IPS DF 4.7 (cell line): ENCODE results near the gene THBS1.

ENCODE experiments used
- DNase-seq: peaks from one replicate; pipeline ENCODE4 v3.0.0-alpha.2; 2013; ENCODE audit warnings: low spot score; ENCODE audit errors: extremely low read depth

The THBS1 gene

DNA sequence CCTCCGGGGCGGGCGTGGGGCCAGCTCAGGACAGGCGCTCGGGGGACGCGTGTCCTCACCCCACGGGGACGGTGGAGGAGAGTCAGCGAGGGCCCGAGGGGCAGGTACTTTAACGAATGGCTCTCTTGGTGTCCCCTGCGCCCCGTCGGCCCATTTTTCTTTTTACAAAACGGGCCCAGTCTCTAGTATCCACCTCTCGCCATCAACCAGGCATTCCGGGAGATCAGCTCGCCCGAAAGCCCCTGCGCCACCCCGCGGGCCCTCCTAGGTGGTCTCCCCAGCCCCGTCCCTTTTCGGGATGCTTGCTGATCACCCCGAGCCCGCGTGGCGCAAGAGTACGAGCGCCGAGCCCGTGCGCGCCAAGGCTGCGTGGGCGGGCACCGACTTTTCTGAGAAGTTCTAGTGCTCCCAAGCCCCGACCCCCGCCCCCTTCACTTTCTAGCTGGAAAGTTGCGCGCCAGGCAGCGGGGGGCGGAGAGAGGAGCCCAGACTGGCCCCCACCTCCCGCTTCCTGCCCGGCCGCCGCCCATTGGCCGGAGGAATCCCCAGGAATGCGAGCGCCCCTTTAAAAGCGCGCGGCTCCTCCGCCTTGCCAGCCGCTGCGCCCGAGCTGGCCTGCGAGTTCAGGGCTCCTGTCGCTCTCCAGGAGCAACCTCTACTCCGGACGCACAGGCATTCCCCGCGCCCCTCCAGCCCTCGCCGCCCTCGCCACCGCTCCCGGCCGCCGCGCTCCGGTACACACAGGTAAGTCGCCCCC lies at the start of gene THBS1:
TSS of gene THBS1 (plus strand) at position 595 of the 757 bp plus-strand sequence. CDS start 779 bp downstream, outside the sequence.
- DNase-seq: no peak

- DNase-seq: no peak
These were observed 45.9 kb upstream of the THBS1 start for GRCh38 chr15:39534996-39535395.

- DNase-seq: no peak
These were observed 45.4 kb upstream of the THBS1 start for GRCh38 chr15:39535466-39535865.

- DNase-seq: no peak
These were observed 41.9 kb upstream of the THBS1 start for GRCh38 chr15:39538936-39539335.

- no peak for DNase-seq
These were observed 41.4 kb upstream of the THBS1 start for GRCh38 chr15:39539466-39539865.

GRCh38 chr15:39539973-39540558 lies 40.8 kb upstream of the THBS1 start:
- no peak for DNase-seq

- no peak for DNase-seq
These were observed 38.4 kb upstream of the THBS1 start for GRCh38 chr15:39542385-39543065.

DNA sequence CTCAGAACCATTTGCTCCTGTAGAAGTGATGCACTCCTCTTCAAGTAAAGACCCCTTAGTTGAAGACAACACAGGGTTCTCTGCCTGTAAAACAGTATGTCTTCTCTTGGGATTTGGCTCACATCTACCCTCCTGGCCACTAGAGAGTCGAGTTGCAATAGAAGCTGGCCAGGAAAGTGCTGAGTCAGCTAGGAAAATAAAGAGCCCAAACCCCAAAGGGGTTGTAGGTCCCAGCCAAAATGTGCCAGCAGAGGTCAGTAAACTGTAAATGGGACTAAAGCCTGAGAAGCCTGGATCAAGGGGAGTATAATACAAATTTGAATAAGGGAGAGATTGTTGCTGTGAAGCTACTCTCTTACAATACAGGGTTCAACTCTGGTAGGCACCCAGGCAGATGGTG lies 37.2 kb upstream of the THBS1 start:
- peak; percentile 49 for DNase-seq

DNA sequence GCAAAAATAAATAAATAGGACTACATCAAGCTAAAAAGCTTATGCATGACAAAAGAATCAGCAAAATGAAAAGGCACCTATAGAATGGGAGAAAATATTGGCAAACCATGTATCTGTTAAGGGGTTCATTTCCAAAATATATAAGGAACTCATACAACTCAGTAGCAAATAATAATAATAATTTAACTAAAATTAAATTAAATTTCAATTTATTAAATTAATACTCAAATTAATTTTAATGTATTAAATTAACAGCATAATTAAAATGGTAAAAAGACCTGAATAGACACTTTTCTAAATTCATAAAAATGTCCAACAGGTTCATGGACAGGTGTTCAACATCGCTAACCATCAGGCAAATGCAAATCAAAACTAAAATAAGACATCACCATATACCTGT lies 34.0 kb upstream of the THBS1 start:
- no peak for DNase-seq

GRCh38 chr15:39548561-39548960 lies 32.3 kb upstream of the THBS1 start:
- DNase-seq: no peak

- DNase-seq: no peak
These were observed 31.0 kb upstream of the THBS1 start for GRCh38 chr15:39549912-39550311.

DNA sequence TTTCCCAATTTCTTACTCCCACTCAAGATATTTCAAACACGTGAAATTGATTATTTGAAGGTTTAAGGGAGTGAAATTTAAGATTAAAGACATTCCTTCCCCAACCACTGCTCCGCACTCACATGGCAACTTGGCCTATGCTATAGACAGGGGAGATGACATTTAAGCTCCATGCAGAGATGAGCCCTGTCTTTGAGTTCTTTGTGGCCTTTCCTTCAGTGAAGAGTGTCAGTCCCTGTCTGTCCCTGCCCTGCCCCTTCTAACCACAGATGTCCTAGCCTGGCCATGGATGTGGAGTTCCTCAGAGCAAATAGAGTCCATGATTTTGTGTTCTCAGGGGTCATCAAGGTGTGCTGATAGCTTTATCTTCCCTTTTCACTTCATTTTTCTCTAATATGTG lies 29.4 kb upstream of the THBS1 start:
- DNase-seq: no peak

GRCh38 chr15:39552556-39552955 lies 28.3 kb upstream of the THBS1 start:
- no peak for DNase-seq

- no peak for DNase-seq
These were observed 26.8 kb upstream of the THBS1 start for GRCh38 chr15:39553947-39554693.

- DNase-seq: no peak
These were observed 26.0 kb upstream of the THBS1 start for GRCh38 chr15:39554746-39555387.

DNA sequence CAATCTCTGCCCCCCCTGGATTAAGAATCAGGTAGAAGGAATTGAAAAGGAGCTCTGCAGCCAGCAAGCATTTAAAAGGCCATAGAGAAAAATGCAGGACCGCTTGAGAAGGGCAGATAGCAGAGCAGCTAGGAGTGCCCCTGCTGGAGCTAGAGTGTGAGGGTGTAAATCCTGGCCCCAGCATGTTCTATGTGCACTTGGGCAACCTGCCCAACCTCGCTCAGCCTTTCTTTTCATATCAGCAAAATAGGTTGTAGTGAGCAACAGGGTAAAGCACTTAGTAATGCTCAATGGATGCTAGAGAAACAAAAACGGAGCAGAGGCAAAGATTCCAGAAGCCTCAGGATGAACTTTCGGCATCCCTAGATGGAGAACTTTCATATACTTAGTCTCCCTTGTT lies 25.0 kb upstream of the THBS1 start:
- DNase-seq: no peak

GRCh38 chr15:39556461-39556860 lies 24.4 kb upstream of the THBS1 start:
- DNase-seq: no peak

- DNase-seq: no peak
These were observed 22.5 kb upstream of the THBS1 start for GRCh38 chr15:39558421-39558820.

- no peak for DNase-seq
These were observed 15.8 kb upstream of the THBS1 start for GRCh38 chr15:39564972-39565665.

GRCh38 chr15:39565851-39566250 lies 15.0 kb upstream of the THBS1 start:
- DNase-seq: no peak

GRCh38 chr15:39573287-39573686 lies 7.6 kb upstream of the THBS1 start:
- DNase-seq: no peak
